SHP77 treated with DMSO at 0.1 percent for 48 hours (cell line): ENCODE results near the gene DBNL.

Experiments used
- DNase-seq: peaks from one replicate; lab custom pipeline; 2025; lab: John Stamatoyannopoulos, UW

DBNL gene

GRCh38 chr7:44043902-44044301 is 600 bp upstream of the DBNL start:
- DNase-seq, result no peak

DNA sequence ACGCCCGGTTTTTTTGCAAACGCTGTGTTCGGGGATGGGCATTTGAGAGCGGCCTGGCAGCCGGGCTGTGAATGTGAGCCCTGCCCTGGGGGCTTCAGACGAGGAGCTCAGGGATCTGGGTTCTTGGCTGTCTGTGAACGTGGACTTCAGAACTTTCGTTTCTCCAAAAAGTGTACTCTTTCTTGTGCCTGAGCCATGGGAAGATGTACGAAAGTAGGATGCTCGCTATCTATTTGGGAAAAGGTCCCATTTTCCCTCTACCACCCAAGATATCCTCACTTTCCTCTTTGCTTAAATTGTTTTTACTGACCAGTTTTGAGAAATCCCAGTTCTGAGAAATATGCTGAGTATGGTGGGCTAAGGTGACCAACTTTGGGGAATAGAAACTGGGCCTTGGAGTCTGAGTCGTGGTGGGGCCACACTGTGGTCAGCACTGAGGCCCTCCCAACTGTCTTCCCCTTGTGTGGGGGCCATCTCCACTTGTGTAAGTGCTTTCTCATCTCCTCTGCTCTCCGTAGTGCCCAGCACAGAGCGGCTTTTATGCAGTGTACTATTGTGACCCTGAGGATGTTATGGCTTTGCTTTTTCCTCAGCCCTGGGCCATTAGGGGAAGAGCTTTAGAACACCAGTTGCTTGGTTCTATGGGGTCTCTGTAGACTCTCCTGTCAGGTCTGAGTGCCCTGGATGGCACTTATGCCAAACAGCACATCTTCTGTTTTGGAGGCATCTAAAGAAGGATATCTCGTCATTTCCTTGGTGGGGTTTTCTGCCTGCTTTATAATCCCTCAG is 918 bp downstream of the DBNL start:
- DNase-seq, result no peak

- no peak for DNase-seq
These were observed 2.0 kb downstream of the DBNL start for GRCh38 chr7:44046321-44047061.

- no peak for DNase-seq
These were observed 3.7 kb downstream of the DBNL start for GRCh38 chr7:44048031-44048795.

- no peak for DNase-seq
These were observed 5.8 kb downstream of the DBNL start for GRCh38 chr7:44050121-44050914.

DNA sequence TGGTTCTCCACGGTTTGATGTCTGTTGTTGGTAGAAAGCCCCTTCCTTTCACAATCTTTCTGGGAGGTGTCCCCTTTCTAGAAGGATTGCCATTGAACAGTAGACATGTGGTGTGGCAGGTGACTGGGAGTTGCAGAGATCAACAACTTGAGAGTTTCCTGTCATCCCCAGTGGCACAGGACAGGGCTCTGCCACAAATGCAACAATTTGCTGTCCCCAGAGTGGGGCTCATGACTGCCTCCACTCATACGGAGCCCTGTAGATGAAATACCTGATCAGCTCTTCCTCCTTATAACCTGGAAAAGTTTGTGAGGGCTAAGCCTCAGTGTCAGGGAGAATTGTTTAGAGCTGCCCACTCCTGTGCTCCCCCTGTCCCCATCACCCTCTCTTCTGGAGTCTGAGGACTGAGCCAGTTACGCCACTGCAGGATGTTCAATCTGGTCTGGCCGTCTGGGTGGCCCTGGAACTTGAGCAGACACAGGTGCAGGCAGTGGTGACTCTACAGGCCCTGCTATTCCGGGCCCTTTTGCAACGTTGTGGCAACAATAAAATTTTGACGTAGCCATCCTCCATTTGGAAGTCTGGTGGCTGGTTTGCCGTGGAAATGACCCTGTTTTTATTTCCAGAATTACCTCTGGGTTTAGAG is 6.5 kb downstream of the DBNL start:
- DNase-seq, result no peak

GRCh38 chr7:44051611-44052220 is 7.2 kb downstream of the DBNL start:
- DNase-seq, result no peak

GRCh38 chr7:44052771-44053365 is 8.4 kb downstream of the DBNL start:
- DNase-seq, result no peak

GRCh38 chr7:44056681-44057080 is 12.2 kb downstream of the DBNL start:
- no peak for DNase-seq

- DNase-seq, result no peak
These were observed 12.8 kb downstream of the DBNL start for GRCh38 chr7:44057181-44057848.

- no peak for DNase-seq
These were observed 13.6 kb downstream of the DBNL start for GRCh38 chr7:44057849-44058758.

DNA sequence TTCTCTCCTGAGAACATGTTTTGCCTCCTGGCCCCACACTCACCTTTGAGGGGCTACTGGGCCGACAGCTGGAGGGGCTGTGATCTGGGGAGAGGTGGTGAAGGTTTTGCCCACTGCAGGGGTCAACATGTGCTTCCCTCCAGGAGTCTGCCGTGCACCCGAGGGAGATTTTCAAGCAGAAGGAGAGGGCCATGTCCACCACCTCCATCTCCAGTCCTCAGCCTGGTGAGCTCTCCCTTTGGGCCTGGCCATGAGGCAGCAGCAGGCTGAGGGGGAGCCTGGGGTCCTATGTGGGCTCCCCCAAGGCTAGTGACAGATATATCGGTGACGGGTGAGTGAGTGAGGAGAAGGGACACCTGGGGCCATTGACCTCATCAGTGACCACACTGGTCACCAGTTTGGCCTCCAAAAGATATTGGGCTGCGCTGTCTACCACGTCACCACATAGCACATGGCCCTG is 14.3 kb downstream of the DBNL start:
- DNase-seq, result no peak

GRCh38 chr7:44059219-44060090 is 15.0 kb downstream of the DBNL start:
- no peak for DNase-seq

DNA sequence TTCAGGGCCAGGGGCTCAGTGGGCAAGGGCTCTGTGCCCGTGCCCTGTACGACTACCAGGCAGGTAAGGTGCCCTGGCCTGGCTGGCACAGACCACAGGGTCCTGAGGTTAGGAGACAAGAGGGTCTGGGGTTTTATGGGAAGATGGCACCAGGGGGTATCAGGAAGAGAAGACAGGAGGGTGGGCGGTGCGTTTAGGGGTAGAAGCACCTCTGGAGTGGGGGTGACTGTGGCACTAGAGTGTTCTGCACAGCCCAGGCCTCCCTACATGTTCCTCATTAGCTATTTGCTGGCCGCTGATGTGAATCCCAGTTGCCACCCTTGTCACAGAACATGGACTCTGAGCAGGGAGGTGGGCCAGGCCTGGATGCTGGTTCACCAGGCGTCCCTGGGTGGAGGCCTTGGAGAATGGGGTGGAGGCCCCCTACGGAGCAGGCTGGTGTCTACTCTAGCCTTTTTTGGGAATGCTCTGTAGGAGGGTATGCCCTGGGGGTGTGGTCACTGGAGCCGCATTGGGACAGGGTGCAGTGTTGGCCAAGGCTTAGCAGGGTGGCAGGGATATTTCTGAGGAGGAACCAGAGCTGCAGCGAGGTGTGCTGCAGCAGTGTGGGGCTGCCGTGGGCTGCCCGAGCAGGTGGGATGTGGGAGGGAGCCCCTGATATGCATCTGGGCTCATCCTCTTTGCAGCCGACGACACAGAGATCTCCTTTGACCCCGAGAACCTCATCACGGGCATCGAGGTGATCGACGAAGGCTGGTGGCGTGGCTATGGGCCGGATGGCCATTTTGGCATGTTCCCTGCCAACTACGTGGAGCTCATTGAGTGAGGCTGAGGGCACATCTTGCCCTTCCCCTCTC is 15.8 kb downstream of the DBNL start:
- DNase-seq, result no peak

GRCh38 chr7:44060948-44061644 is 16.6 kb downstream of the DBNL start:
- no peak for DNase-seq

DNA sequence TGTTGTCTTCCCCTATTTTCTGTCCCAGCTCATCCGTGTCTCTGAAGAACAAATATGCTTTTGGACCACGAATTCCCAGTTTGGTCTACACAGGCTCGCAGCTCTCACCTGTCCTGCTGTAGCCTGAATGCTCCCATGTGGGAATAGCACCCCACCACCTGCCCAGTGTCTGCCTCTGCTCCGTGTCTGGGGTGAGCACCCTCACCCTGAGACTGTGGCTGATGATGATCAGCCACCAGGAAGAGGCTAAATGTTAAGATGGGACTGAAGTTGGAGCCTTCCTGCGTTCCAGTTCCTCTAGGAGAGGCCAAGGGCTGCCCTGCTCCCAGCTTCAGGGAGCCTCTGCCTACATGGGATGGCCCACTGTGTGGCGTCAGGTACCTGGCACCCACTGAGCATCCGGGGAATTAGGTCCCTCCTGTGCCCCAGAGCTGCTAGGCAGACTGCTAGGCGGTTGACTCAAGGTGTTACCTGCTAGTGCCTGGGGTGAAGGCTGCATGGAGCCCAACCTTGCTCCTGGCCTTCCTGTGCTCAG is 17.2 kb downstream of the DBNL start:
- DNase-seq, result no peak
